NCI-H510A treated with DMSO at 0.1 percent for 48 hours (cell line): ENCODE measurements around the gene LCN10.

Experiments
- DNase-seq: peaks from one replicate; lab custom pipeline; 2025; lab: John Stamatoyannopoulos, UW

LCN10 gene

DNA sequence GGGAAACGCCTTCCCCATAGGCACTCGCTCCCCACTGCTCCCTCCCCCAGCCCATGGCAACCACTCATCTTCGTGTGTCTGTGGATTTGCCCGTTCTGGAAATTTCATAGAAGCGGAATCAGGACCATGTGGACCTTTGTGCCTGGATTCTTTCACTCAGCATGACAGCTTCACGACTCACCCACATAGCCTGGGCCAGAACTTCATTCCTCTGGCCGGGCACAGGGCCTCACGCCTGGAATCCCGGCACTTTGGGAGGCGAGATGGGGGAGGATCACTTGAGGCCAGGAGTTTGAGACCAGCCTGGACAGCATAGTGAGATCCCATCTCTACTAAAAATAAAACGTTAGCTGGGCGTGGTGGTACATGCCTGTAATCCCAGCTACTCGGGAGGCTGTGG lies 42.4 kb downstream of the LCN10 start:
- no peak for DNase-seq

DNA sequence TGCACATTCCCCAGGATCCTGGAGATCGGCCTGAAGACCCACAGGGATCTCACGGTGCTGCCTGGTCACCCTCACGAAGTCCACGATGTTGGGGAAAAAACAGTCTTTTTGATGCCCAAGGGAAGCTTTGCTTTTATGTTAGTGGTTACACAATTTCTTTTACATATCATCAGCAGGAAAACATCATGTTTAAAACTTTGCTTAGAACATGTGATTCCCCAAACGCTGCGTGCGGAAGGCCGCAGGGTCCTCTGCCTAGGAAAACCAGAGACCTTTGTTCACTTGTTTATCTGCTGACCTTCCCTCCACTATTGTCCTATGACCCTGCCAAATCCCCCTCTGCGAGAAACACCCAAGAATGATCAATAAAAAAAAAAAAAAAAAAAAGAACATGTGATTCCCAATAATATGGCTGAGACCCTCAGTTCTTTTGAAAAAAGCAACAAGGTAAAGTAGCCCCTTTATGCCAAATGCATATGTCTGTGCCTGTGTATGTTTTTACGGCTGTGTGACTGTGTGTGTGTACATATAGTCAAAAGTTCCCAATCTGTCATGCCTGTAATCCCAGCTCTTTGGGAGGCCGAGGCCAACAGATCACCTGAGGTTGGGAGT lies 44.0 kb downstream of the LCN10 start:
- DNase-seq: no peak

GRCh38 chr9:136697821-136698526 lies 44.8 kb downstream of the LCN10 start:
- no peak for DNase-seq

DNA sequence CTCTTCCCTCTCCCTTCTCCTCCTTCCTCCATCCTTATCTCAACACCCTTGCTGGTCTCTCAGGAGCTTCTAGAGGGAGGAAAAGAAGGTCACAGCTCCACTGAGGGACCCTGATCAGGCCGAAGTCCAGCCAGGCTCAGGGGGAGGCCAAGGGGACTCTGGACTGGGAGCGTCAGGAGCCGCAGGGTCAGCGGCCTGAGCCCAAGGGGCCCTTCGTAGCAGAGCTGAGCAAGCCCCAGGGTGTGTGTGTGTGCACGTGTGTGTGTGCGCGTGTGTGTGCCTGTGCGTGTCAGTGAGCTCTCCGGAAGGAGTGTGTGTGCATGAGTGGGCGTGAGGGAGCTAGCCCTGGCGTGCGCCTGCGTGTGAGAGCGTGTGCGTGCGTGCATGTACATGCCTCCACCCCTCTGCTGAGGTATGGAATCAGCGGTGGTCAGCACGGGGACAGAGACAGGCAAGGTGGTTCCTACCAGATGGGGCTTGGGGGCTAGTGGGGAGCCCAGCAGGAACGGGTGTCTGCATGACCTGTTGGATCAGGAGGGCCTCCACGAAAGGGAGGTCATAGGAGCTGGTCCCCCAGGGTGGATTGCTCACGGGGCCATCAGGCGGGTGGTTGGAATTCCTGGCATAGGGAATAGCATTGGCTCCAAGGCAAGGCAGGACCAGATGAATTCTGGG lies 45.5 kb downstream of the LCN10 start:
- DNase-seq: no peak

DNA sequence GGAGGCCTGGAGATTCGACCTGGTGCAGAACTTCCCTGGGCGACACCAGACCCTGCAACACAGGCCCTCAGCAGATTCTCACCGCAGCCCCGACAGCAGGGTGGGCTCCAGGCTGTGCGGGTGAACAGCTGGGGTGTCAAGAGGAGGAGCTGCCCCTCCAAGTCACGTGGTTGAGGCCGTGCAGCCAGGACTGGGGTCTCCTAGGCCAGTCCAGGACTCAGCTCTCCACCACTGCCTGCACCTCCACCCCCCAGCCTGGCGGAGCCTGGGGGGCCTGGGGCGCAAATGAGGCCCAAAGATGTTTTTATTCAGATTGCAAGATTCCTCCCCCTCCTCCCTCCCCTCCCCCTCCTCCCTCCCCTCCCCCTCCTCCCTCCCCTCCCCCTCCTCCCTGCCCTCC lies 46.2 kb downstream of the LCN10 start:
- DNase-seq: no peak

- peak; percentile 83 for DNase-seq
These were observed 46.8 kb downstream of the LCN10 start for GRCh38 chr9:136695955-136696354.

- DNase-seq: peak; percentile 90
These were observed 47.3 kb downstream of the LCN10 start for GRCh38 chr9:136695435-136695895.

GRCh38 chr9:136694872-136695247 lies 47.9 kb downstream of the LCN10 start:
- DNase-seq: no peak

DNA sequence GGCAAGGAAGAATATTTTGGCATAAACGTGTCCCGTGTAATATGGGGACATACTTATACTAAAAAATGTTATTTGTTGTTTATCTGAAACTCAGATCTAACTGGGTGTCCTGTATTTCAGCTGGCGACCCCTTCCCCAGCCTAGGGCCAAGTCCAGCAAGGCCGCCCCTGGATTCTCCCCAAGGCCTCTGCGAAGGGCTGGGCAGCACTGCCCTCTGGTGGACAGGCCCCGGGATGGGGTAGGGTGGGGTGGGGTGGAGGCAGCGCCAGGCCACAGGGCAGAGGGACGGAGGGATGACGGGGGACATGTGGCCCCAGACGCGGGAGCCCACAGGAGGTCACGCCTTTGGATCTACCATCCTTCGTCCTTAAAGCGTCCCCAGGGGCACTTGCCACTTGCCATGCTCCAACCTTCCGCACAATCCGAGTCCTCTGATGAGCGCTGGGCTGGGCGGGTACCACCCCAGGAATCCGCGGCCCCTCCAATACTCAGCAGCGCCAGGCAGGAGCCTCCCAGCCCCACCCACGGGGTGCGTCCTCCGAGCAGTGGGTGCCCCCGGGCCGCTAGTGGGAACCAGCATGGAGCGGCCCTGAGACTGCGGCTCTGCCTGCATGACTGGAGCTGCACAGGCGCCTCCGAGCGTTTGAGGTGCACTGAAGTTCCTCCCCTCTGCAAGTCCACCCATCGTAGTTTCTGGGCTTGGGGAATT lies 48.4 kb downstream of the LCN10 start:
- no peak for DNase-seq

DNA sequence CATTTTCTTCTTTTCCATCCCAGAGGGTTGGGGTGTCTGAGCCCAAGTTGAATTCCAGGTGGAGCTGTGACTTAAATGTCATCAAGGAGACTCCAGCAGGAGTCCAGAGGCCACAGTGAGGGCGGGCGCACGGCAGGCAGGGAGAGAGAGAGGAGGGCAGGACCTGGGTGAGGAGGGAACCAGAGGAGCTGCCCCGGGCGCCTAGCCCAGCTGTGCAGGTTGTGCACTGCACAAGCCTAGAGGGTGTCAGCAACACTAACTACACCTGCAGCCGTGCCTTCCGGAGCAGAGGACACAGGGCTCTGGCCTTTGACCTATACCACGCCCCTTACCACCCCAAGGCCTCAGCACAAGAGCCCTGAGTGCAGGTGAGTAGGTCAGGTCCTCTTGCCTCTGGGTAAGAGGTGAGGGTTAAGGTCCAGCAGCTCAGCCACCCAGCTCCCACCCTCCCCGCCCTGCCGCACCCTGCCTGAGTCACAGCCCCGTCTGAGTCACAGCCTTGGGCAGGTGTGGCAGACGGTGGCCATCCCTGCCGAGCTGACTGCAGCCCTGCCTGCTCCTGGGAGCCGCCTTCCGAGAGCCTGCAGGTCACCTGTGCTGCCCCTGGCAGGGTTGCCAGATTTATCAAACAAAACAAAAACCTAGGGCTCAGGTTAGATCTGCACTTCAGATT lies 49.1 kb downstream of the LCN10 start:
- DNase-seq: no peak

- DNase-seq: no peak
These were observed 49.6 kb downstream of the LCN10 start for GRCh38 chr9:136693135-136693489.

DNA sequence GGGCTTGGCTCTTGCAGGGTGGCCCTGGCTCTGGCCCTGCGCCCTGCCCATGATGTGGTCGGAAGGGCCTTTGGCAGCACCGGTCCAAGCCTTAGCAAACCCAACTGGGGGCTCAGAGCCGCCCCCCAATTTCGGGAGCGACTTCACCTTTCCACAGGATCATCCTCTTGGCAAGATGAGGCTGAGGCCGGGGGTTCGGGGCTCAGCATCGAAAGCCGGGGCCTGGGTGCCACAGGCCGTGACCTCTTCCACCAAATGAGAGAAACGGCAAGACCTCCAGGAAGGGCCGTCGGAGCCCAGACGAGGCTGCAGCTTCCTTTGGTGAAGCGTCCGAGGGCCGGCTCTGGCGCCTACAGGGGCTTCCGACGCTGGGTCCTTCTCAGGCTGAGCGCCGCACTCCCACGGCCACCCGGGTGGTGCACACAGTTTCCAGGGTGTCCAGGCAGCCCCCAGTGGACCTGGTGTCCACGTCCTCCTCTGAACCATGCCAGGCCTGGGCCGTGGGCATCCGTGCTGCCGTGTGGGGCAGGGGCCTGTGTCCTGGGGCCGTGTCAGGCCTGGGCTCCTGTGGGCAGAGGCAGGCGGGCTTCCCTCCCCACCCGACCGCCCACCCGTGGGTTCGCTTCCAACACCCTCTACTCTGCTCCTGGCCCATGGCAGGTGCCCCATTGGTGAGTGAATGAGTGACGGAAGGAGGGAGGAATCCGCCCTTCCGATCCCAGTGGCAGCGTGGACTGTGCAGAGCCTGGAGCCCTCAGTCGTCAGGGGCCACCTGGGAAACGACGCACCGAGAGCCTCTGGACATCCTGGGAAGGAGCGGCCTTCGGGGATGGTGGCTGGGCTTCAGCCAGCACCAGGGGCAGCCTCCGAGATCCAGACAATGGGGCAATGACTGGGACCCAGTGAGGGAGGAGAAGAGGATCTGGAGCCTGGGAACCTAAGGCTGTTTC lies 50.3 kb downstream of the LCN10 start:
- DNase-seq: no peak

- peak; percentile 61 for DNase-seq
These were observed 51.2 kb downstream of the LCN10 start for GRCh38 chr9:136691316-136692184.

DNA sequence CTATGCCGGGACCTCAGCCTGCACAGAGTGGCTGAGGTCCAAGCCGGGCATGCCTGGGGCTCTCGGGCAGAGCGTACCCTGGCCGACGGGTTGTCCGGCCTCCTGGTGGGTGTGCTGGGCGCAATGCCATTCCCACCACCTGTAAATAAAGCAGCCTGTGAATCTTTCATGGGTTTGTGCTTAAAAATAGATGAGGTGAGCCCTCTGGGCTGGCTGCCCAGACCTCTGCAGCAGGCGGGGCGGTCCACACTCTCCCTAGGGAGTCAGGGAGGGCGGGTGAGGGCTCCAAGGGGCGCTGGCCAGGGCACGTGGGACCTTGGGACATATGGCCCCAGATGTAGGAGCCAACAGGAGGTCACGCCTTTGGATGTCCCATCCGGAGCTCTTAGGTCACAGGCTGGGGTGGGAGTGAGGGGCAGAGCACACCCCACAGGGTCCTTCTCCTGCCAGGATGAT lies 51.9 kb downstream of the LCN10 start:
- DNase-seq: no peak

GRCh38 chr9:136690104-136690805 lies 52.5 kb downstream of the LCN10 start:
- DNase-seq: no peak

- DNase-seq: no peak
These were observed 53.7 kb downstream of the LCN10 start for GRCh38 chr9:136689108-136689460.

DNA sequence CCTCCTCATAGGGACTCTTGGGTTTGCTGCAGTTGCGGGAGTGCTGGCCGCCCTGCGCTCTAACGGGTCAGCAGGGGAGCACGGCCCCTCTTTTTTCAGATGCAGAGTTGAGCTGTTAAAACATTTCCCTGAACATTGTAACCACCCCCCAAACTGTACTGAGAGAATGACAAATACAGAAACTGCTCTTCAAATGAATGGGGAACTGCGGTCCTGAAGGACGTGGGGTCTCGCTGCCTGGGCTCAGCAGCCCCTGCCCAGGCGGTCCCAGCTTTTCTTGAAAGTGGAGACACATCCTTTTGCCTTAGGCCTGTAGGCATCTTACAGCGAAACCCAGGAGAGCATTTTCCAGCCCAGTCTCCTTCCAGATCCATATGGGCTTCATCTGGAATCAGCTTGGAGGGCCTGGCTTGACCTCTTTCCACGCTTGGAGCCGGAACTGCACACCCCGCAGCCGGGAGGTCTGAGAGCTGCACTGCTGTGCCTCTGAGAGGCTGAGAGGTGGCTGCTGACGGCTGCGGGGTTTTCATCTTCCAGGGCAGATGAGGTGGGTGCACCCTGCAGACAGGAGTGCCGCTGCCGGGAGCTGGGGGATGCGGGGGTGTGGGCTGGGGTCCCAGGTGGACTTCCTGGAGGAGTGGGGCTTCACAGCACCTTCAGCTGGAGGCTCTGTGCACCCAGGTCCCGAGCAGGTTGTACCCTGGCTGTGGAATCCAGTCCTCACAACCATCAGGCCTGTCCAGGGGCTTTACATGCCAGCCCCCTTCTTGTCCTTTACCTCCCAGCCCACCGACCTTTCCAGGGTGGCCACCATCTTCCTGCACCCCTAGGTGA lies 54.2 kb downstream of the LCN10 start:
- DNase-seq: no peak
